SIG-M5 treated with dmso at 0.1 percent for 504 hours (cell line): ENCODE data around the gene ATP6V1G1.

Experiments used
- DNase-seq: peaks from one replicate; lab custom pipeline; 2025; ENCODE audit not compliant: unreplicated experiment; lab: John Stamatoyannopoulos, UW

Gene ATP6V1G1

DNA sequence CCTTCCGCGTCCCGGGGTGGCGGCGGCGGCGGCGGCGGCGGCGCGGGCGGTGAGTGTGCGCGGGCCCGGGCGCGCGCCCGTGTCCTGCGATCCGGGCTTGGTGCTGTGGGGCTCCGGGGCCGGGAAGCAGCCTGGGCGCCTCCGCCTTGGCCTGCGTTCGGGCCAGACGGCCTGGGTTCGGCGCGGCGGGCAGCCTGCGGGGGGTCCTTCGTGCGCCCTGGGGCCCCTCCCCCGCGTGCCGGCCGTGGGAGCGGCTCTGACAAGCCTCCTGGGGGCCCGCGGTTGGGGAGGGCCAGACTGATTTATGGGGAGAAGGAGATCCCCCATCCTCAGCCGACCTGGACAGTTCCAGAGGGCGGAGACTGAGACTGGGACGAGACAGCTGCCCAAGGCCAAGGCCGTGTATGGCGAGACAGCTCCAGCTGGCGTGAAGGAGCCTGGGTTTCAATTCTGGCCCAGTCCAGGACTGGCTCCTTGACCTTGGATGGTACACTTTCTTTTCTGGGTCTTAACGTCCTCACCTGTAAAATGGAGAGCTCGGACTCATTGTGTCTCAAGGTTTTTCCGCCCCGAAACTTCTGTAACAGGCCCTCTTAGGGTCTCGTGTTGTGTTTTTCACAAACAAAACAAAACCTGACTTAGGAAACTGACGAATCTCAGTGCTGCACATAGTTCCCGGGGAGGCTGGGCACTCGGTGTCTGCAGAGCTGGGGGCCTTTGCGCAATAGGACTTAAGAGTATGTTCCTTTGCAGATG, 24.1 kb downstream of the ATP6V1G1 start:
- peak; percentile 90 for DNase-seq

DNA sequence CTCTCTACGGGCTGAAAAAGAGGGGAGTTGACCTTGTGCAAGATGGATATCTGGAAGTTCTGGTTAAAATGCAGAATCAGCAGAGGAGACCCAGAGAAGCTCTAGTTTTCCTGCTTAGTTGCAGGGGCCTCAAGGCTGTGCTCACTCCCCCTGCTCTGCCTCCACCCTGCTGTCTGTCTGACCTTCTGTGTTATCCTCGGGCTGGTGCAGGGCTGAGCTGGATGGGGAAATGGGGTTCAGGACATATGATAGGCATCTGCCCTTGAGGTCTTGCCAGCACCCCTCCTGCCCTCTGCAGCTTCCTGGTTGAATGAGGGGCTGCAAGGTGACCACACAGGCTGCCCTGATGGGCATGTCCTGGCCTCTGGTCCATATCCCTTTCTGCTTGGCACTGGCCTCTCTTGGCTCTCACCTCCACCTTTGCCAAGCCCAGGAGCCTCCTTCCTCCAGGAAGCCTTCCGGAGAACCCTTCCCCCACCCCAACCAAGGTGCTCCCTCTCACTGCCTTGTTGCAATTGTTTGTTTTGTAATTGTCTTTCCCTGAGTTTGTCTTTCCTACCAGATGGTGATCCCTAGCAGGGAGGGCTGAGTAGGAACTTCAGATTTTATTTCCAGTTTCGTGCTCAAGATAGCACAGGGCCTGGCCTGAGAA, 24.8 kb downstream of the ATP6V1G1 start:
- DNase-seq = no peak

GRCh38 chr9:114613087-114613486, 25.5 kb downstream of the ATP6V1G1 start:
- DNase-seq = no peak

GRCh38 chr9:114613919-114614318, 26.4 kb downstream of the ATP6V1G1 start:
- DNase-seq = no peak

- no peak for DNase-seq
These were observed 26.8 kb downstream of the ATP6V1G1 start for GRCh38 chr9:114614373-114614772.

DNA sequence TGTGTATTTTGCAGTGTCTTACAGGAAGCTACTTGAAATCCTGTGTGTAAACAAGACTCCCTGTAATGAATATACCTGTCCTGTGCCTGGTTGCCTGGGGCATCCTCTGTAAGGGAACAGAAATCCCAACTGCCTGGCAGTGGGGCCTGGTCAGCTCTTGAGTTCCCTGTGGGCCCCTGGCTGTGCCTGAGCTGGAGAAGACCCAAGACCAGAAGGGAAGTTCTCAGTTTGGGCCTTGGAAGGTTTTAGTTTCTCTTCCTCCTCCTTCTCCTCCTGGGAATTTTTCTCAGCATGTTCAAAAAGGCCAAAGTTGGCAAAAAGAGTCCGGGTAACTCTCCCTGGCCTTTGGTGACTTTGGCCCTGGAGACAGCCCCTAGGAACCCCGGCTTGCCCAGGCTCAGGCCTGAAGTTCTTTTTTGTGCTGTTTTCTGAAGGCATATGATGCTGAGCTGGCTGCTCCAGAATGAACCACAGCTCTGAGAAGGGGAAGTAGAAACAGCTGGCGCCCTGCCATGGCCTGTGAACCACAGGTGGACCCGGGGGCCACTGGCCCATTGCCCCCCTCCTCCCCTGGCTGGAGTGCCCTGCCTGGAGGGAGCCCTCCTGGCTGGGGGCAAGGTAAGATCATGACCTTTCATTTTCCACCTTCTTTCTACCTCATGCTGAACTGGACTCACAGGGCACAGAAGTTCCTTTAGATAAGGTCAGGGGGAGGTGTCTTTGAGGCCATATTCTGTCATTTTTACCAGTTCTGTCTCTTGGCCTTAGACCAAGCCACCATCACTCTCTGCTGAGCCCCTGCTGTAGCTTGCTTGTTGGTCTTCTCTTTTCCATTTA, 29.3 kb downstream of the ATP6V1G1 start:
- DNase-seq = peak; percentile 36

GRCh38 chr9:114619191-114619761, 31.7 kb downstream of the ATP6V1G1 start:
- no peak for DNase-seq

GRCh38 chr9:114621561-114621960, 34.0 kb downstream of the ATP6V1G1 start:
- DNase-seq = no peak

DNA sequence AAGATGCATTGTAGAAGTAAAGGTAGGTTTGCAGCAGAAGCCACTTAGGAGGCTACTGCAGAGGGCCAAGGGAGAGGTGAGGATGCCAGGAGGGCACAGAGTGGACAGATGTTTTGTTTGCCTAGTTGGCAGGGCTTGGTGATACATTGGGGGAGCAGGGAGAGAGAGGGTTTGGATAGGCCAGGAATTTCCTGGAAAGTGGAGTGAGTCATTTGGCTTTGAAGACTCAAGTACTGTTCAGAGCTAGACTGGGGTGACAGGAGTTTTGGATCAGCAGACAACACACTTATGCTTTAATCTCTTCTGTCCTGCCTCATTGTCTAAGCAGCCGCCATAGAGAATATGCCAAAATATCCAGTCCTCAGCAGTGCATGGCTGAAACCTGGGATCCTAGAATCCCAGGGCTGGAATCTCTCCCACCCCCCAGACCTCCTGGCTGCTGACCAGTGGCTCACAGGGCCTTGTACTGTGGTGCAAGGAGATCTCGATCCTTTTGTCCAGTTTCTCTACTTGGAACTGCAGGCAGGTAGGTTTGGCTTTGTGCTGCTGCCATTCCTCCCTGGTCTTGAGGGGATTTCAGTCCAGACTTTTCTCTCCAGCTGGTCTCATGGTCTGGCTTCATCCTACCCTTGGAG, 34.5 kb downstream of the ATP6V1G1 start:
- DNase-seq = no peak

DNA sequence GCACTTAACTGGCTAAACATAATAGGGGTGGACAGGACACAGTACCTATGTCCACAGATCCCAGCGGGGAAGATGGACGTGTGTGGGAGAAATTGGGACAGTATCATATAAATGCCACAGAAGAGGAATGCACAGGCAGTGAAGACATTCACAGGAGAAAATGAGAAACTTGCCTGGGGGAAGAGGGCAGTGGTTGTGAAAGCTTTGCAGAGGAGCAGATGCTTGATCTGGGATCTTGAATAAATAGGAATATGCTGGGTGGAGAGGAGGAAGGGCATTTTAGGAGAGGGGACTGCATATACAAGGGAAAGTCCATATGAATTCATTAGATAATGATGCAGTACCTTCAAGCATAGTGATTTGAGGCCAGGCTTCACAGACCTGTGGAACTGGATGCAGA, 37.1 kb downstream of the ATP6V1G1 start:
- DNase-seq = no peak

DNA sequence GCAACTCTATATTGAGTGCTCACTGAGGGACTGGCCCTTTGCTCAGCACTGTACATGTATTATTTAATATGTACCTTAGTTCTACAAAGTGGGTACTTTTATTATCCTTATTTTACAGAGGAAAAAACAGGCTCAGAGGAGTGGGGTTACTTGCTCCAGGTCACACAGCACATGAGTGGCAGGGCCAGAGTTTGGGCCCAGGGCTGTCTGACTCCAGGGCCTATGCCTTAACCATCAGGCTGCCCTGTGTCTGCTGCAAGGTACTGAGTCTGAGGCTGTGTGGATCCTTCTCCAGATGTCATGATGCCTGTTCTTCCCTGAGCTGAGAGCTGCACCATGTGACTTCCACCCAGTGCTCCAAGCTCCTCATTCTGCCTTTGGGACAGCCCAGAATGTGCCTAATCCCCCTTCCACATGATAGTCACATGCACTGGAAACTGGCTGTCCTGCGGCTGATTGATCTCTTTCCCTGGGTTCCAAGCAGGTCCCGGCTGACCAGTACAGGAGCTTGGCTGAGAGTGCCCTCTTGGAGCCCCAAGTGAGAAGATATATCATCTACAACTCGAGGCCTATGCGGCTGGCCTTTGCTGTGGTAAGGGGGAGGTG, 38.9 kb downstream of the ATP6V1G1 start:
- no peak for DNase-seq

- no peak for DNase-seq
These were observed 40.0 kb downstream of the ATP6V1G1 start for GRCh38 chr9:114627553-114627952.

GRCh38 chr9:114629563-114630090, 42.1 kb downstream of the ATP6V1G1 start:
- no peak for DNase-seq

GRCh38 chr9:114631166-114631565, 43.6 kb downstream of the ATP6V1G1 start:
- no peak for DNase-seq

GRCh38 chr9:114633438-114634089, 46.0 kb downstream of the ATP6V1G1 start:
- DNase-seq = no peak

GRCh38 chr9:114634387-114634786, 46.8 kb downstream of the ATP6V1G1 start:
- no peak for DNase-seq

GRCh38 chr9:114638404-114638803, 50.8 kb downstream of the ATP6V1G1 start:
- DNase-seq = no peak

DNA sequence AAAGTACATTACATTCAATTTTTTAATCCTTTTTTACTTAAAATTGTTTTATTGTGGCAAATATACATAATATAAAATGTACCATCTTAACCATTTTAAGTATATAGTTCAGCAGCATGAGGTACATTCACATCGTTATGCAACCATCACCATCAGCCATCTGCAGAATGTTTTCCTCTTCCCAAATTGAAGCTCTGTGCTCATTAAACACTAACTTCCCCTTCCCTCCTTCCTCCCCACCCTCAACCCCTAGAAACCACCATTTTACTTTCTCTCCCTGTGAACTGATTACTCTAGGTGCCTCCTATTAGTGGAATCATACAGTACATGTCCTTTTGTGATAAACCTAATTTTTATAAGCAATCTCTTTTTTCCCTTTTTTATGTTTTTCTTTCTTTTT, 54.4 kb downstream of the ATP6V1G1 start:
- peak; percentile 78 for DNase-seq

- no peak for DNase-seq
These were observed 55.4 kb downstream of the ATP6V1G1 start for GRCh38 chr9:114643001-114643400.

- DNase-seq = no peak
These were observed 56.3 kb downstream of the ATP6V1G1 start for GRCh38 chr9:114643896-114644295.
